ENCODE data around the gene CSRP3.
"Not testable (repeated sequence)": the region's sequence is repeated elsewhere in the genome, so short reads cannot be mapped to it uniquely, and the experiment has no call there.

Gene CSRP3

DNA sequence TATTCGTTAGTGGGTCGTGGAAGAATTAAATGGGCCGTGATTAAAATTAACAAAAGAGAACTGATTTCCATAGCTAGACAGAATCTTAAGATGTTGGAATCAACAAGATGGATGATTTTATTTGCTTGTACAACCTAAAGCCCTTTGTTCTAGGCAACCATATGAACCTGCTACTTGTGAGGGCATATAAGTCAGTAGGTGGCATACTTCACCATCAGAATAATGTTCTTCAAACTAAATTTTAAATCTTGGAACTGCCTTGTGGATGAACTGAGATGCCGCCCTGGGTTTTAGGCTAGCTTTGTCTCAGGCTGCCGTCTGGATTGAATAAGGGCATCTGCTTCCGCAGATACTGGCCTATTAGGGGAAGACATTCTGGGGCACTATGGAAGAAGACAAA is 40.9 kb downstream of the CSRP3 start:
- Mint-ChIP-seq H3K4me3 (no peak overlapping the region), H3K27ac (no peak overlapping the region), H3K4me1 (ENCODE audit: low read depth) (peaks cover 7% of the 10 kb centered on the region), H3K9me3 (no peaks in the 10 kb centered on the region), H3K36me3 (ENCODE audit: low read depth) (peaks cover 45% of the 10 kb centered on the region), H3K27me3 (ENCODE audit: low read depth) (no peaks in the 10 kb centered on the region)
- no peak for DNase-seq (ENCODE audit: low spot score)

DNA sequence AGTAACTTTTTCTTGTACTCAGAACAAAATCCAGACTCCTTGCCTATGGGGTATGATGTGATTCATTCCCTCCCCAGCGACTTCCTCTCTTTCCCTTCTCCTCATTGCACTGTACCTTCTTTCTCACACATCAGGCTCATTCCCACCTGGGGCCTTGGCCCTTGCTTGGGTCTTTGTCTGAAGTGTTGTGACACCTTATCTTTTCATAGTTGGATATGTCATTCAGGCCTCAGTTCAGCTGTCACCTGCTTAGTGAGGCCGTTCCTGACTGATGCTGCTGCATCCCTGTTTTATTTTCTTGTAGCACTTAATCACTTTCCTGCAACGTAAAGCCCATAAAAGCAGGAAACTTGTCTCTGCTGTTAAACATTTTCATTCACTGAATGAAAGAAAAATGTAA is 44.9 kb downstream of the CSRP3 start:
- Mint-ChIP-seq H3K27me3 (ENCODE audit: low read depth) (no peaks in the 10 kb centered on the region), H3K27ac (no peak overlapping the region), H3K9me3 (no peaks in the 10 kb centered on the region), H3K4me3 (no peak overlapping the region), H3K4me1 (ENCODE audit: low read depth) (no peaks in the 10 kb centered on the region), H3K36me3 (ENCODE audit: low read depth) (peaks cover 45% of the 10 kb centered on the region)
- no peak for DNase-seq (ENCODE audit: low spot score)

DNA sequence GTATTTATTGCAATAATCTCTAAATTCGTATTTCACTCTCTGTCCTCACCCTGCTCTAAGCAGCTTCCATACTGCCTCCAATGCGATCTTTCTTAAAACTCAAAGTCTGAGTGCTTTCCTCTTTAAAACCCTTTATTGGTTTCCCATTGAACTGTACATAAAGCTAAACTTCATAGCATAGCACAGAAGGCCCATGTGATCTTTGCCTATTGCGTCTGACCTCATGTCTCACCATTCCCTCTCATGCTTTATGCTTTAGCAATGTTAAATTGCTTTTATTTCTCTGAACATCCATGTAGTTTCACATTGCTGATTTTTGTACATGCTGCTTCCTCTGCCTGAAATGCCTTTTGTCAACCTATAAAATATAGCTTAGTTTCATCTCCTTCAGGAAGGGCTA is 56.5 kb downstream of the CSRP3 start:
- H3K36me3 Mint-ChIP-seq (ENCODE audit: low read depth) = peaks cover 29% of the 10 kb centered on the region
- H3K27me3 Mint-ChIP-seq (ENCODE audit: low read depth) = no peaks in the 10 kb centered on the region
- no peak for DNase-seq (ENCODE audit: low spot score)
- no peaks in the 10 kb centered on the region for H3K4me1 Mint-ChIP-seq (ENCODE audit: low read depth)
- no peak overlapping the region for H3K4me3 Mint-ChIP-seq
- no peaks in the 10 kb centered on the region for H3K9me3 Mint-ChIP-seq
- no peak overlapping the region for H3K27ac Mint-ChIP-seq

DNA sequence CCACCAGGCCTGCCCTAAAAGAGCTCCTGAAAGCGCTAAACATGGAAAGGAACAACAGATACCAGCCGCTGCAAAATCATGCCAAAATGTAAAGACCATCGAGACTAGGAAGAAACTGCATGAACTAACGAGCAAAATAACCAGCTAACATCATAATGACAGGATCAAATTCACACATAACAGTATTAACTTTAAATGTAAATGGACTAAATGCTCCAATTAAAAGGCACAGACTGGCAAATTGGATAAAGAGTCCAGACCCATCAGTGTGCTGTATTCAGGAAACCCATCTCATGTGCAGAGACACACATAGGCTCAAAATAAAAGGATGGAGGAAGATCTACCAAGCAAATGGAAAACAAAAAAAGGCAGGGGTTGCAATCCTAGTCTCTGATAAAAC is 64.9 kb downstream of the CSRP3 start:
- not testable (repeated sequence) for H3K27ac Mint-ChIP-seq; H3K27me3 Mint-ChIP-seq (ENCODE audit: low read depth); H3K4me1 Mint-ChIP-seq (ENCODE audit: low read depth); H3K4me3 Mint-ChIP-seq; DNase-seq (ENCODE audit: low spot score)
- Mint-ChIP-seq H3K36me3 (ENCODE audit: low read depth) (peaks cover 25% of the 10 kb centered on the region), H3K9me3 (peaks cover 29% of the 10 kb centered on the region)

DNA sequence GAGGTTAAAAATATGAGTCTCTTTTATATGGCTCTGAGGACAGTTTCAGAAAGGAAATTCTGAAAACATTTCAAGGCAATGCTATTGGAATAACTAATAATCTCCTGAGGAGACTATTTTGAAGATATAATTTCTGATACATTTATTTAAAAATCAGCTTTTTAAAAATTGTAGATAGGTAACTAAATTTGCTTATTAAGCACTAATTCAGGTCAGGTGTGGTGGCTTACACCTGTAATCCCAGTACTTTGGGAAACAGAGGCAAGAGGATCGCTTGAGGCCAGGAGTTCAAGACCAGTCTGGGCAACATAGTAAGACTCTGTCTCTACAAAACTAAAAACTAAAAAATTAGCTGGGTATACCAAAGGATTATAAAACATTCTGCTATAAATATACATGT is 67.8 kb downstream of the CSRP3 start:
- no peak overlapping the region for H3K27ac Mint-ChIP-seq
- H3K9me3 Mint-ChIP-seq = peaks cover 40% of the 10 kb centered on the region
- H3K4me1 Mint-ChIP-seq (ENCODE audit: low read depth) = no peaks in the 10 kb centered on the region
- DNase-seq (ENCODE audit: low spot score) = no peak
- H3K36me3 Mint-ChIP-seq (ENCODE audit: low read depth) = peaks cover 46% of the 10 kb centered on the region
- no peak overlapping the region for H3K4me3 Mint-ChIP-seq
- H3K27me3 Mint-ChIP-seq (ENCODE audit: low read depth) = no peaks in the 10 kb centered on the region
